Measurements from ENCODE around the gene METRN. TPM values are rescaled to one million over a fixed set of nuclear protein-coding genes. Genes with fewer than 3 reads are reported as not detected.

Gene METRN
- total RNA-seq, 1 donor, result 33.3 TPM

DNA sequence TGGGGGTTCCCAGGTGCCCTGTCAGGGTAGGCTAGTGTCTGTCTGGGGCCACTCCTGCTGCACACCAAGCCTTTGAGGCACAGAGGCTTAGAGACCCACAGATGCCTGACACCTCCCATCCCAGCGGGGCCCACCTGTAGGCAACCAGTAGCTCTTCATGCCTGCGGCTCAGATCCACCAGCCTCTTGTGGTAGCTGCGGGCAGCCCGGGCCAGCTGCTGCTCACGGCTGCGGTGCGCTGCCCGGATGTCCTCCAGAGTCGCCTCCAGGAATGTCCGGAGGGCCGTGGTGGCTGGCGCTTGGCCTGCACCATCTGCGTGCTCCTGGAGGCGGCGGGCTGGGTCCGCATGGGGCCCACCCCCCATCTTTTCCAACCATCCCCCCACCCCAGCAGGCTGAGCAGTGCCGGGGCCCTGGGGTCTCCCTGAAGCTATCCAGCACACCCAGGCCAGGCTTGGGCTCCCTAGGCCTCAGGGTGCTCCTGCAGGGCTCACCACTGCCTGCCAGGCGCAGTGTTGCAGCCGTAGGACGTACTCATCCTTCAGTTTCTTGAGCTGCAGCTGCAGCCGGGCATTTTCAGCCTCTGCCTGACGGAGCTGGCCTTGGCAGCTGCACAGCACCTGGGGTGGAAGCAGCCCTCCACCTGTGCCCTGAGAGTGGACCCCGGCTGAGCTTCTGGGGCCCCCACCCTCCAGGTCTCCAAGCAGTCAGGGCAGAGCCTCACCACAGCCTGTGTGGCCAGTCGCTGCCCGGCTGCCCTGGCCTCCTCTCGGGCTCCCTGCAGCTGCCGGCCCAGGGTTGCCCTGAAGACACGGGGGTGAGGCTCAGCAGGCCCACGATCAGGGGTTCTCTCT is 9.5 kb downstream of the METRN start:
- Histone ChIP-seq H3K36me3 (ENCODE audit: insufficient read depth, low read length) (no peaks in the 10 kb centered on the region), H3K27me3 (ENCODE audit: insufficient read depth, low read length) (no peaks in the 10 kb centered on the region), H3K4me3 (ENCODE audit: insufficient read depth, low read length) (no peak overlapping the region), H3K27ac (ENCODE audit: low read depth, low read length) (no peak overlapping the region), H2AFZ (ENCODE audit: low read length) (no peak overlapping the region), H3K9me3 (ENCODE audit: low read depth, low read length) (no peaks in the 10 kb centered on the region), H3K4me2 (ENCODE audit: insufficient read depth, low read length) (no peak overlapping the region), H4K20me1 (ENCODE audit: insufficient read depth, low read length) (peaks cover 7% of the 10 kb centered on the region), H3K4me1 (ENCODE audit: insufficient read depth, low read length) (peaks cover 16% of the 10 kb centered on the region), H3K79me2 (ENCODE audit: insufficient read depth, low read length) (no peaks in the 10 kb centered on the region)
- TF ChIP-seq, protein P1, sequence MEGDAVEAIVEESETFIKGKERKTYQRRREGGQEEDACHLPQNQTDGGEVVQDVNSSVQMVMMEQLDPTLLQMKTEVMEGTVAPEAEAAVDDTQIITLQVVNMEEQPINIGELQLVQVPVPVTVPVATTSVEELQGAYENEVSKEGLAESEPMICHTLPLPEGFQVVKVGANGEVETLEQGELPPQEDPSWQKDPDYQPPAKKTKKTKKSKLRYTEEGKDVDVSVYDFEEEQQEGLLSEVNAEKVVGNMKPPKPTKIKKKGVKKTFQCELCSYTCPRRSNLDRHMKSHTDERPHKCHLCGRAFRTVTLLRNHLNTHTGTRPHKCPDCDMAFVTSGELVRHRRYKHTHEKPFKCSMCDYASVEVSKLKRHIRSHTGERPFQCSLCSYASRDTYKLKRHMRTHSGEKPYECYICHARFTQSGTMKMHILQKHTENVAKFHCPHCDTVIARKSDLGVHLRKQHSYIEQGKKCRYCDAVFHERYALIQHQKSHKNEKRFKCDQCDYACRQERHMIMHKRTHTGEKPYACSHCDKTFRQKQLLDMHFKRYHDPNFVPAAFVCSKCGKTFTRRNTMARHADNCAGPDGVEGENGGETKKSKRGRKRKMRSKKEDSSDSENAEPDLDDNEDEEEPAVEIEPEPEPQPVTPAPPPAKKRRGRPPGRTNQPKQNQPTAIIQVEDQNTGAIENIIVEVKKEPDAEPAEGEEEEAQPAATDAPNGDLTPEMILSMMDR (IDR thresholded peaks at IDR 0.05; ENCODE audit: extremely low read depth, low read depth, low read length), result no peak
- no peak for DNase-seq (ENCODE audit: insufficient read length, low spot score, missing footprints)

DNA sequence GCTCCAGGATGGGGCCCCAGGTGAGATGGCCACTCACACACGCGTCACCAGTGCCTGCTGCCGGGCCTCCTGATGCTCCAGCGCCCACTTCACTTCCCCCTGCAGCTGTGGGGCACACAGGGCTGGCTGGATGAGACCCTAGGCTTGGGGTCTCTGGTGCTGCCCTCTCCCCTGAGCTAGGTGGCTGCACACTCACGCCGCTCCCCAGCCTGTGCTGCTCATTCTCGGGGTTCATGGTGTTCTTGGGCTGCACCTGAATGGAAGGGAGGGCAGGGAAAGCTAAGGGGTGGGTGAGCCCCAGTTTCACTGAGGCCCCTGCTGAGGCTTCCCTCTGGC is 10.1 kb downstream of the METRN start:
- no peak overlapping the region for H3K27ac ChIP-seq (ENCODE audit: low read depth, low read length)
- H3K36me3 ChIP-seq (ENCODE audit: insufficient read depth, low read length), result no peaks in the 10 kb centered on the region
- no peaks in the 10 kb centered on the region for H3K79me2 ChIP-seq (ENCODE audit: insufficient read depth, low read length)
- DNase-seq (ENCODE audit: insufficient read length, low spot score, missing footprints), result no peak
- no peak overlapping the region for H3K4me3 ChIP-seq (ENCODE audit: insufficient read depth, low read length)
- no peaks in the 10 kb centered on the region for H3K27me3 ChIP-seq (ENCODE audit: insufficient read depth, low read length)
- H3K4me1 ChIP-seq (ENCODE audit: insufficient read depth, low read length), result peaks cover 14% of the 10 kb centered on the region
- H3K4me2 ChIP-seq (ENCODE audit: insufficient read depth, low read length), result no peak overlapping the region
- H2AFZ ChIP-seq (ENCODE audit: low read length), result no peak overlapping the region
- no peaks in the 10 kb centered on the region for H3K9me3 ChIP-seq (ENCODE audit: low read depth, low read length)
- TF ChIP-seq, protein P1 (IDR thresholded peaks at IDR 0.05; ENCODE audit: extremely low read depth, low read depth, low read length), result no peak
- peaks cover 7% of the 10 kb centered on the region for H4K20me1 ChIP-seq (ENCODE audit: insufficient read depth, low read length)

DNA sequence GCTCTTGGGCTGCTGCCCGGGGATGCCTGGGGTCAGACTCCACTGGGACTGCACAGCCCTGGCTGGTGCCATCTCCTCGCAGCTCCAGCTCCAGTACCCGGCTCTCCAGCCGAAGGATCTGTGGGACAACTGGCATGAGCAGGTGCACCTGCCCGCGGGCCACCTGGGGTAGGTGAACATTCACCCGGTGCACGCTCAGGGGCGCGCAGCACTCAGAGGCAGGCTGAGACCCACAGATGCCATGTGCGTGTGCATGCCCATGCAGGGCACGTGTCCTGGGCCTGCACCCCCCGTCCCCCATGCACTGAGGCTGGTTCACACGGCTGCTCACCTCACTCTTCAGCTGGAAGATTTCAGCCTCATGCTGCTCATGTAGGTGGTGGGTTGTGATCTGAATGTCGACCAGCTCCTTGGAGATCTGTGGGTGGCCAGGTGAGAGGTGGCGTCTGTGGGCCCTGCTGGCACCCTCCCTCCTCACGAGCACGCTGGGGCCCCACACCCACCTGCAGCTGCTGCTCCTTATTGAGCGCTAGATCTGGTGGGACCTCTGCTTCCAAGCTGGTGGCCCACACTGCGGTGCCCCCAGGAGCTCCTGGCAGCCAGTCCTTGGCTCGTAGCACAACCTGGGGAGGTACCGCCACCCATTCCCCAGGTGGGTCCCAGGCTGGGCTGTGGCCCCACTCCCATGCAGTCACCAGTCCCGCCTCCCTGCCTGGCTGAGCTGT is 10.7 kb downstream of the METRN start:
- H3K4me3 ChIP-seq (ENCODE audit: insufficient read depth, low read length), result no peak overlapping the region
- no peak for DNase-seq (ENCODE audit: insufficient read length, low spot score, missing footprints)
- peaks cover 8% of the 10 kb centered on the region for H3K4me1 ChIP-seq (ENCODE audit: insufficient read depth, low read length)
- TF ChIP-seq, protein P1 (IDR thresholded peaks at IDR 0.05; ENCODE audit: extremely low read depth, low read depth, low read length), result no peak
- no peak overlapping the region for H3K4me2 ChIP-seq (ENCODE audit: insufficient read depth, low read length)
- H3K27me3 ChIP-seq (ENCODE audit: insufficient read depth, low read length), result no peaks in the 10 kb centered on the region
- H3K9me3 ChIP-seq (ENCODE audit: low read depth, low read length), result no peaks in the 10 kb centered on the region
- H3K36me3 ChIP-seq (ENCODE audit: insufficient read depth, low read length), result no peaks in the 10 kb centered on the region
- no peak overlapping the region for H3K27ac ChIP-seq (ENCODE audit: low read depth, low read length)
- no peaks in the 10 kb centered on the region for H3K79me2 ChIP-seq (ENCODE audit: insufficient read depth, low read length)
- H2AFZ ChIP-seq (ENCODE audit: low read length), result no peak overlapping the region
- H4K20me1 ChIP-seq (ENCODE audit: insufficient read depth, low read length), result peaks cover 7% of the 10 kb centered on the region

DNA sequence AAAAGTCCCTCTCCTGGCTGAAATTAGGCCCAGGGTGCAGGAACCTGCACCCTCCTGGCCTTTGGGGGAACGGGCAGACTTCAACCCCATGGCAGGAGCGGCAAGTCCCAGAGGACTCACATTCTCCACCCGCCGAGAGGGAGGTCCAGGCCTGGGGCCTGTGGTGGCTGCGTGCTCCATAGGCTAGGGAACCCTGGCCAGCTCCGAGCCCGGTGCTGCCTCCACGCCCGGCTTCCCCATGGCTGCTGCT is 11.2 kb downstream of the METRN start:
- H3K4me2 ChIP-seq (ENCODE audit: insufficient read depth, low read length), result no peak overlapping the region
- H3K4me1 ChIP-seq (ENCODE audit: insufficient read depth, low read length), result peaks cover 8% of the 10 kb centered on the region
- TF ChIP-seq, protein P1 (IDR thresholded peaks at IDR 0.05; ENCODE audit: extremely low read depth, low read depth, low read length), result no peak
- no peaks in the 10 kb centered on the region for H3K36me3 ChIP-seq (ENCODE audit: insufficient read depth, low read length)
- no peaks in the 10 kb centered on the region for H3K79me2 ChIP-seq (ENCODE audit: insufficient read depth, low read length)
- H4K20me1 ChIP-seq (ENCODE audit: insufficient read depth, low read length), result peaks cover 7% of the 10 kb centered on the region
- H2AFZ ChIP-seq (ENCODE audit: low read length), result no peak overlapping the region
- no peak for DNase-seq (ENCODE audit: insufficient read length, low spot score, missing footprints)
- H3K27ac ChIP-seq (ENCODE audit: low read depth, low read length), result no peak overlapping the region
- no peaks in the 10 kb centered on the region for H3K27me3 ChIP-seq (ENCODE audit: insufficient read depth, low read length)
- H3K9me3 ChIP-seq (ENCODE audit: low read depth, low read length), result no peaks in the 10 kb centered on the region
- H3K4me3 ChIP-seq (ENCODE audit: insufficient read depth, low read length), result no peak overlapping the region

Measured in osteoblast (primary cell).